HT-29 (cell line): ENCODE data around the gene CYP26A1. TPM values are rescaled to one million over a fixed set of nuclear protein-coding genes. Genes with fewer than 3 reads are reported as not detected.
A peak's percentile ranks its signal among the peaks of the same experiment; 100 is the strongest.

Experiments
- DNase-seq: peaks from one replicate; pipeline ENCODE4 v3.0.0-alpha.2; 2015; ENCODE audit warnings: low spot score
- total RNA-seq: library from RNA; depleted of rRNA; stranded (reverse); fragments of >200 nt; shearing (Covaris generic); gene quantifications from 2 replicates; pipeline ENCODE4 v1.2.3, GENCODE V29; 2014

The CYP26A1 gene
- total RNA-seq, 1 experiment from 2014 or later: 2.6 TPM

DNA sequence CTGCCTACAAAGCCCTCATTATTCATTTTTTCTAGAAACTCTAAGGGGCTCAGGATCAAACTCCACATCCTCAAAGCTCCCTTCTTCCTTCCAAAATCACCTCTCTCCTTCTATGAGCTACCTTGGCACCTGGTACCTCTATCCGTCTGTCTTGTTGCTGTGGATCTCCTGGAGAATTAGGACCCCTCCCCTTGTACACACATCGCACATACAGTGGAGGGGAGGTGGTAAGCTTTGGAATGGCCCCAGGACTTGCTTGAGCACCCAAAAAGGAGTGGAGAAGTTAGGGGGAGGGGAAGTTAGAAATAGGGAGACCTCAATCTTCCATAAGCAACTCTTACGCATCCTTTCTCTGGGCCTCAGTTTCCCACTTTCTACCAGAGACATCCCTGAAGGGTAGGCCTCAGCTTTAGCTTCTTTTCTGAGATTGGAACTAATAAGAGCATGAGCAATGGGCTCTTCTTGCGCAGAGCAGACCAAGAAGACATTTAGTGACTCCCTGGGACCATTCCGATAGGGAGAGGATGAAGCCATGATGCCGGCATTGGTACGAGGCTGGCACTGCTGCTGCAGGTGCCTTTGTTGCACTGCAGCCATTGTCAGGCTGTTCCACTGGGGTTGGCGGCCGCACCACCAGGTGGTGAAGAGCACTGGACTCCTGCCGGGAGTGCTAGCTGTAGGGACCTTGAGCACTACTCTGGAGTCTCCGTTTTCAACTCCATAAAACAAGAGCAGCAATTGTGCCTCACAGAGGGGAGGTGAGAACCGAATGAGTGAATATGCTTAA is 8.6 kb upstream of the CYP26A1 start:
- DNase-seq: no peak

DNA sequence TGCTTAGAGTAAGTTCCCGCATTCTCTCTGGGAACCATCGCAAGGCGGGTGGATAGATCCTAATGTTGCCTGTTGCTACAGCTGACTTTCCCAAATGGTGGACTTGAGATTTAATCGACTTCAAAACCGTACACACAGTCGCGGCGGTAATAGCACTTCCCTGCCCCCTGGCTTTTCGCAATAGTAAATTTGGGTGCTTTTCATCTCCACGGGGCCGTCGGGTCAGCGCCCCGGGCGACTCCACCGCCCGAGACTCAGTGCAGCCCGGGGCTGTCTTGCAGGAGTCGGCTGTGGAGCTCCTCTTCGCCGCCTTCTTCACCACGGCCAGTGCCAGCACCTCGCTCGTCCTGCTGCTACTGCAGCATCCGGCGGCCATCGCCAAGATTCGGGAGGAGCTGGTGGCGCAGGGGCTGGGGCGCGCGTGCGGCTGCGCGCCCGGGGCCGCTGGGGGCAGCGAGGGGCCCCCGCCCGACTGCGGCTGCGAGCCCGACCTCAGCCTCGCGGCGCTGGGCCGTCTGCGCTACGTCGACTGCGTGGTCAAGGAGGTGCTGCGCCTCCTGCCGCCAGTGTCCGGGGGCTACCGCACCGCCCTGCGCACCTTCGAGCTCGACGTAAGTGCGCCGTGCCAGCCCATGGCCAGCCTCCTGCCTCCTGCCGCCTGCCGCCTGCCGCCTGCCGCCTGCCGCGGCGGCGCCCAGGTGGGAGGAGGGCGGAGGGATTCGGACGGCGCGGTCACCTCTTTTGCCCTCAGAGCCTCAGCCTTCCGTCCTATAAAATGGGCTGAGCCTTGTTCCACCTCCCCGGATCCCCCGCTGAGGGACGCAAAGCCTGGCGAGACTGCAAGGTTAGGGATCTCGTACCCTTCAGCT is 7.8 kb upstream of the CYP26A1 start:
- no peak for DNase-seq

DNA sequence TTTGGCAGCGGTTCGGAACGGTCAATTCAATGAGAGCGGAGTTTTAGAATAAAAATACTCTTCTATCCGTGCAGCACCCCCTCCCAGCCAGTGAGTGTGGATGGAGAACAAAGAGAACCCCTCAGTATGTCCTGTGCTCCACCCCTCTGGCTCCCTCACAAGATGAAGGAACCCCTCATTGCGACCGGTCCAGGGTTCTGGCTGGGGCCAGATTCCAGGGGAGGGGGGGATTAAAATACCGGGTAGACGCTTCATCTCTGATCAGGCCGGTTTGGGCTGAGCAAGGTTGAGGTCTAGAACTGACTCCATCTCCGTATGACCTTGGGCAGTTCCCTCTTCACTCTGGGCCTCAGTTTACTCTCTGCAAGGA is 7.2 kb upstream of the CYP26A1 start:
- no peak for DNase-seq

DNA sequence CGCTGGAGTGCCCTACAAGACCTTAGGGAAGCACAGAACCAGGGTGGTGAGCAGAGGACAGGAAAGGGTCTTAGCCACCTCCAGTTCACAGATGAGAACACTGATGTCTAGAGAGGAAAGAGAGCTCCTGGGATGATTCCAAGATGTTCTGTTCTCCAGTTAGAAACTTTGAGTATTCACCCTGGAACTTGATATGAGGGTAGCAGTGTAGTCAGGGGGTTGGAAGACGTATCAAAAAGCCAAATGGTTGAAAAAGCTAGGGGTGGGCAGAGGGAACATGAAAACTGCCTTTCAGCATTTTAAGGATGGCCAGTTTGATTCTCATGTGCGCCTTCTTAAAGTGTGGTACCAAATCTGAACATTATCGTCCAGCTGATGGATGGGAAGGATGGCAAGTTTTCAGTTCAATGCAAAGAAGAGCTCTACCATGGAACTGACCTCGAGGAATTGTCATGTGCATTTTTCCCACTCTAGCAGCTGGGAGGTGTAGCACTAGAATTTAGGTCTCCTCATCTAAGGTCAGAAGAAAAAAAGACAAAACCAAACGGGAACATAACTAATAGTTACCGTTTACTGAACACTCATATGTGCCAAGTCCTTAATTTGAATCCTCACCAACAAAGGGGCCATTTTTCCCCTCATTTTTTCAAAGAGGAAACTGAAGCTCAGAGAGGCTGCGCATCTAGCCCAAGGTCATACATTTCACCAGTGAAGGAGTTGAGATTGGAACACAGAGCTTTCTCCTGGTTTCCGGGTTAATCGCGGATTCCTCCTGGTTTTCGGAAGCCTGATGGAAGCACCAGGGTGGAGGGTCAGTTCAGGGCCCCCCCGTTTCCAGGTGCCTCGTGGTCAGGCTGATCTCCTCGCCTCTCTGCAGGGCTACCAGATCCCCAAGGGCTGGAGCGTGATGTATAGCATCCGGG is 6.0 kb upstream of the CYP26A1 start:
- no peak for DNase-seq

DNA sequence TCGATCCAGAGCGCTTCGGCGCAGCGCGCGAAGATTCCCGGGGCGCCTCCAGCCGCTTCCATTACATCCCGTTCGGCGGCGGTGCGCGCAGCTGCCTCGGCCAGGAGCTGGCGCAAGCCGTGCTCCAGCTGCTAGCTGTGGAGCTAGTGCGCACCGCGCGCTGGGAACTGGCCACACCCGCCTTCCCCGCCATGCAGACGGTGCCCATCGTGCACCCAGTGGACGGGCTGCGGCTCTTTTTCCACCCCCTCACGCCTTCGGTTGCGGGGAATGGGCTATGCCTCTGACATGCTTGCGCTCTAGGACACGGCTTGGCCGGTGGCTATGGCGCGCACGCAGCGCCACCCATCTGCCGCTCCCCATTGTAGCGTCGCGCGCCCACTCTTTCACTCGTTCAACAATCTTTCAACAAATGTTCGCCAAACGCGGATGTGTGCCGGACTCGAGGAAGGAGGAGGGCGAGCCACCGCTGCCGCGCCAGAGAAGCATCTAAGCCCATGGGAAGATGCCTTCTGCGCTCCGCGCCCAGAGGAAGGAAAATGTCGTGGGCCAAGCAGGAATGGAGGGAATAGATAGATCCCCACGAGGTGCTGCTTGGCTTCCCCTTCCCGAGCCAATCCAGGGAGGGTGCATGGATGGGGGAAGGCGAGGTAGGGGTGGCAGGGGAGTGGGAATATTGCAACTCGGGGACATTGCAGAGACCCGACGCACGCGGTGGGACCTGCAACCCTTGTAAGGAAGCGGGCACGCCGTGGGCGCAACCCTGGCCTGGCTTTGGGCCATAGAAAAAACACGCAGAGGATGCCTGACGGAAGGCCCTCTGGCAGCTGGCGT is 5.1 kb upstream of the CYP26A1 start:
- no peak for DNase-seq

DNA sequence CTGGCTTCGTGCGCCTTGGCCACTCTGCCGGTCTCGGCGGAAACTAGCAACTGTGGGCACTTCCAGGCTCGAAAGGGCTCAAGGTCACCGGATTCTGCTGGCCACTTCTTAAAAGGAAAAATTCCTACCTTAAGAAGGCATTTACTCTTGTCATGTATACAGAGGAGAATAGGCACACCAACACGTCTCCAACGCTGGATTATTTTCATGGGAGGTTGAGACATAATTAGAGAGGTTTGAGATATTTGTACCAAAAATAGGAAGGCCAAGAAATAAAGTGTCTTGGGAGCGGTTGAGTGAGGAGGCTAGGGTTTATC is 4.5 kb upstream of the CYP26A1 start:
- no peak for DNase-seq

DNA sequence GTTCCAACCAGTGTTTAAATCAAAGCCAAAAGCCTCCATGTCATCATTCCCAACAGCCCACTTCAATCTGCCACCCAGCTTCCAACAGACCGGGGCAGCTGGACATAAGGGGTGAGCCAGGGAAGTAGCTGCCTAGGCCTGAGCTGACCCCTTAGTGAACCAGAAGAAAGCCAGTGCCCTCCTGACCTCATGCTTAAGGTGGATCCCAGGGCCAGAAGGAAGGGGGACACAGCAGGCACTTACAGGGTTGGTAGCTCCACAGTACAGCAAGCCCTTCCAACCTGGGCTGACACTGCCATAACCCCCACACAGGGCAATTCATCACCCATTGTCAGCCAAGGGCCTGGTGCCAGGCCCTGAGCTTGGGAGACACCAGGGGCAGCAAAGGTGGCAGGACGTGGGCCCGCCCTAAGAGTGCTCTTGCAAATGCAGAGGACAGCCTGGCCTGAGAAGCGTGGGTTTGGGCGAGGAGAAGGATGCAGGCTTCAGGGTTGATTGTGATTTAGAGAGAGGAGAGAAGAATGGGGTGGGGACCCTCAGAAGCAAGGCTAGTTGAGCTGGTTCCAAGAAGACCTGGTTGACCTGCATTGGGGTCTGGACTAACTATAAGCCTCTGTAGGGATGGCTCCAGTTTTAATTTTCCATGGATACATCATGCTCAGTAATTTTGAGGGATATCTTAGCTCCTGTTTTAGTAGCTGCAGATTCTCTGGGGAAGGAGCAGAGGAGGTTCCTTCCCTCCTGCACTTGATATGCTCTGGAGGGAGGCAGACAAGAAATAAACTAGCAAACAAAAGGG is 3.1 kb upstream of the CYP26A1 start:
- DNase-seq: no peak

DNA sequence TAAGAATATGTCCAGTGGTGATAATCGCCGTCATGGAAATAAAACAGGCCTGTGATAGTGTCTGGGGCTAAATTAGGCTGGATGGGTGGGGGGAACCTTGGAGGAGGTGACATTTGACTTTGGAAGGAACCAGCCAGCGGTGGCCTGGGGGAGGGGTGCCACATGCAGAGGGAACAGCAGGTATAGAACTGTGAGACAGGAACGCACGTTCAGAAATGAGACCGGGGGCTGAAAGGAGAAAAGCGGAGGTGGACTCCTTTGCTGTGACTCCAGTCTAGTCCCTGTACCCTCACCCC is 2.6 kb upstream of the CYP26A1 start:
- no peak for DNase-seq

DNA sequence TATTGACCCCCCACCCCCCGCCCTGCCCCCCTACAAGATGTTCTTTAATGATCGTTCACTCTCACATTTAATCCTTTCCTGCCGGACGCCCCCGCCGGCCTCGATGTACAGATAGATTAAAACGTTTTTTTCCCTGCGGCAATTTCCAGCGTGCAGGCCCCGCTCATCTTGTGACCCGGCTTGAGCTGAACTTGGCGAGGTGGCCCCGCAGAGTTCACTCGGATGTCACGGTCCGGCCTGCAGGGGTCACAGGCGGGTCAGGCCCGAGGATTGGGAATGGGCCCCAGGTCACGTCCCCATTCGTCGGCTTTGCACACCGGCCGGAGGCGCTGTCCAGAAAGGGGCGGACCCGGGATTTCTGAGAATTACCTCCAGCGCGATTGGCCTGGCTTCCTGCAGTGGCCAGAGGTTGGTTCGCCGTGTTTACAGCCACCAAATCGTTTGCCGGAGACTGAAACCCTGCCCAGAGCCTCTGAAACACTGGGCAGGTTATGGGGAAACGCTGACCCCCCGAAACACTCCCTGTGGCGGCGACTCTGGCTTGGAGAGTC is 1.9 kb upstream of the CYP26A1 start:
- DNase-seq: peak; percentile 67

DNA sequence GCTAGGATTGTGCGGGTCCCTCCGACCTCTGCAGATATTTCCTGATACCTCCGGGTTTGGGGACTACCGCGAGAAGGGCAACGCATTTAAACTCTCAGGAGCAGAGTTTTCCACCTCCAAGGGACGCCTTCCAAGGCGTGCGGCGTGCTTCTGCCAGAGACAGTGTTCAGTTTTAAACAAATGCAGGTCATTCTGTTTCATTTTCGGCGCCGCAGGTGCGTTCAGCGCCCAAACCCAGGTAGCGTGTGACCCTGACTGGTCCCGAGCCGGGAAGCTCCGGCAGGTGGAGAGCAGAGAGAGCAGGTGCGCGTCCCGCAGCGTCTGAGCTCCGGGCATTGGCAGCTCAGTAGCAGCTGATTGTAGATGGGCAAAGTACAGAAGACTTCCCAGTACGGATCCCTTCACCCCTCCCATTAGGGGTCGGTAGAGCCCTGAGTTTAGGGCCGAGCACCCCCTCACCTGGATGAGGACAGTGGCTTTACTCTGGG is 1.4 kb upstream of the CYP26A1 start:
- peak; percentile 60 for DNase-seq

DNA sequence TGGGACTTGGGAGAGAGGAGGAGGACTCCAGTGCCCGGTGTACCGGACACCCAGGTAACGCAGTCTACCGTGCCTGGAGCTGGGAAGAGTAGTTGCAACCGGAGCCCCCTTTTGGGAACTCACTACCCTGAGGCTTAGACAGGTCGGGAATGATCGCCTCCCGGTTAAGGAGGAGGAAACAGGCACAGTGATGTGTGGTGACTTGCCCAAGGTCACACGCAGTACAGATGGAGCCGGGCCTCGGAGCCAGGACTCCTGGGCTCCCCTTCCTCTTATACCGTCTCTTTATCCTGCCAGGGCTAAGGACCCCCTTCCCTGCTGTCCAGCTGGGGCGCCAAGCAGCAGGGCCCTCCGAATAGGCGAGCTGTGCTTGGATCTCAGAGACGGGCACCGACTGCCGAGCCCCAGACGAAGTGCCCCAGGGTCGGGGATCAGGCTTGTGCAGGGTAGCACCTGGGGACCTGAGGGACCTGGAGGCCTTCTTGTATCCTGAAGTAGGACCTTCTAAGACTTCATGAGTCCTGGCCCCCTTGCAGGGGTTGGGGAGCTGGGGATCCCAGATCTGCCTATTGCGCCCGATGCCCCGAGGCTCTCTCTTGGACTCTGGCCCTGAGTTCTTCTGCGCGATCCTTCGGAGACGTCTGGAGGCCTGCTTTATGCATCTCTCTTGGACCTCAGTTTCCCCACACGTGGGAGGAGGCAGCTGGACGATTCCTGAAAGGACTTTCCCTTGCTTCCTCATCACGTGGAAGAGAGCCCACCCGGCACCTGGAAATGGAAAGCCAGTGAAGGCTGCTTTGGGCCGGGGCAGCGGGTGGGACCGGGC is 767 bp upstream of the CYP26A1 start:
- peak; percentile 14 for DNase-seq

DNA sequence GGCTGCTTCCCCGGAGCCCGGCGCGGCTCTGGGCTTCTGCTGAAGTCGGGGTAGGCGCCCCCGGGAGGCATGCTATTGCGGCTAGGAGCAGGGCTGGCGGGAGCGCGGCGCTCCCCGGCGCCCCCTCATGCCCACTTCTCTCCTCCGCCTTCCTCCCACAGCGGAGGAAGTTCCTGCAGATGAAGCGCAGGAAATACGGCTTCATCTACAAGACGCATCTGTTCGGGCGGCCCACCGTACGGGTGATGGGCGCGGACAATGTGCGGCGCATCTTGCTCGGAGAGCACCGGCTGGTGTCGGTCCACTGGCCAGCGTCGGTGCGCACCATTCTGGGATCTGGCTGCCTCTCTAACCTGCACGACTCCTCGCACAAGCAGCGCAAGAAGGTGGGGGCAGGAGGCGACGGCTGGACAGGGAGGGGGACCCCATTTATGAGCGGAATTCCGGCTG is 479 bp downstream of the CYP26A1 start:
- no peak for DNase-seq

DNA sequence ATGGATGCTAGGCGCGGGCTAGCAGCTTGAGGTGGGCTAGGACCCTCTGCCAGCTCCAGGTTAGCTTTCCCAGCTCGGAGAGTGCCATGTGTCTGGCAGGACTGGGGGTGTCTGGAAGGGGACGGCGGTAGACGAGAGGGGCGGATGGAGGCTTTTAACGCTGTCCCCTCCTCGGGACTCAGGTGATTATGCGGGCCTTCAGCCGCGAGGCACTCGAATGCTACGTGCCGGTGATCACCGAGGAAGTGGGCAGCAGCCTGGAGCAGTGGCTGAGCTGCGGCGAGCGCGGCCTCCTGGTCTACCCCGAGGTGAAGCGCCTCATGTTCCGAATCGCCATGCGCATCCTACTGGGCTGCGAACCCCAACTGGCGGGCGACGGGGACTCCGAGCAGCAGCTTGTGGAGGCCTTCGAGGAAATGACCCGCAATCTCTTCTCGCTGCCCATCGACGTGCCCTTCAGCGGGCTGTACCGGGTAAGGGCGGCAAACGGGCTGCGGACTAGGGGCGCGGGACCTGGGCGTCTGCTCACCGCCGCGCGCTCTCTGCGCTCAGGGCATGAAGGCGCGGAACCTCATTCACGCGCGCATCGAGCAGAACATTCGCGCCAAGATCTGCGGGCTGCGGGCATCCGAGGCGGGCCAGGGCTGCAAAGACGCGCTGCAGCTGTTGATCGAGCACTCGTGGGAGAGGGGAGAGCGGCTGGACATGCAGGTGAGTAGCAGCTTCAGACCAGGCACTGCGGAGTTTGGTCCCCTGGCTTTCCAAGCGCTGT is 1.1 kb downstream of the CYP26A1 start:
- no peak for DNase-seq

DNA sequence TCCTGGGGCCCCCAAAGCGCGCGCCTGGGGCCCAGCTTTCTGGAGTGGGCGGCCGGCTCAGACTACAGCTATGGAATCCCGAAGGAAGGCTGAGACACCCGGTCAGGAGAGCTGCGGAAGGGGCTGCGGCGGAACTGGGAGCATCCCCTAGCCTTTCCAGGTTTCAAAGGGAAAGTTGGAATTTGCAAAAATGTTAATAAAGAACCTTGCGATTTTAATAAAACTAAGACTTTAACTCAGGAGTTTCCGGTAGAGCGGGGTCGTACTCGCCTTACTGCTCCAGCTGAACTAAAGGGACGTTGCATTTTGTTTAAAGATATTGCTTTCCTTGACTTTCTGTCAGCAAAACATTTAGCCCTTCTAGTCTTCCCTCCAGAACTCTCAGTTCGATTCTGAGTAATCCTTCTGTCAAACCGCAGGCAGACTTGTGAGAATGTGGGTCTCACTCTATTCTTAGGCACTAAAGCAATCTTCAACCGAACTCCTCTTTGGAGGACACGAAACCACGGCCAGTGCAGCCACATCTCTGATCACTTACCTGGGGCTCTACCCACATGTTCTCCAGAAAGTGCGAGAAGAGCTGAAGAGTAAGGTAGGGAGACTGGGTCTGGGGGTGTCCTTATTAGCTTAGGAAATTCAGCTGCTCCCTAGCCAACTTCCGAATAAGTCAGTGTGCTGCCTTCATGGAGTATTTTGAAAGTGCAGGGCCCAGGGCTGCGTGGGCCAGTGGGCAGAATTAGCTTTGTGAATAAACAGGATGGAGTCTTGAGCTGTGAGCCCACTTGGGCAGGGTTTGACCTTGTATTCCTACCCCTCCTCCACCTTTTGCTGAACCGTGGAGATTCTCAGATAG is 1.9 kb downstream of the CYP26A1 start:
- no peak for DNase-seq

DNA sequence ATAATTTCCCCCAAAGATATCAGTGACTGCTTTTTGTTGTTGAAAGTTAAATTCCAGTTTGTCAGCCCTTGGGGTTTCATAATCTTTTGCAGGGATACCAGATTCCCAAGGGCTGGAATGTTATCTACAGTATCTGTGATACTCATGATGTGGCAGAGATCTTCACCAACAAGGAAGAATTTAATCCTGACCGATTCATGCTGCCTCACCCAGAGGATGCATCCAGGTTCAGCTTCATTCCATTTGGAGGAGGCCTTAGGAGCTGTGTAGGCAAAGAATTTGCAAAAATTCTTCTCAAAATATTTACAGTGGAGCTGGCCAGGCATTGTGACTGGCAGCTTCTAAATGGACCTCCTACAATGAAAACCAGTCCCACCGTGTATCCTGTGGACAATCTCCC is 3.2 kb downstream of the CYP26A1 start:
- no peak for DNase-seq

DNA sequence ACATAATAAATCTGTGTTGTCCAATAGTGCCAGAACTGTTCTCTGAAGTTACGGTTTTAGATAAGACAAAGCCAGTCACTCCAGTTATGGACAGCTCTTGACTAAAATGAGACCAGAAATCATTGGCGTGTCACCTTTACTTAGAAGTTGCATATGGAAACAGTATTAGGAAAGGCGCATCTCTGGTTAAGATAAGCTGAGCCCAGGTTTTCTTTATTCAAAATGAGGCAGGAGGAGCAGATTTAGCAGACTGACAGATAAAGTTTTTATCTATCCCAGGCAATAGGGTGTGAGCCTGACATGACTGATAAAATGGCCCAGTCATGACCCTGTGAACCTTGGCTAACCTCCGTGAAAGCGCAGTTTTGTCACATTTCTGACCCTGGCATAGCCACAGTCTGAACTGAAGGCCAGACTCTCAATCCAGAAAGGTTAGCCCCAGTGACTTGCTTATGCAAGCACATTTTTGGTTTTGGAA is 4.2 kb downstream of the CYP26A1 start:
- no peak for DNase-seq
